Kidney (tissue), 14 donors: ENCODE data around the gene SIK3. TPM values are rescaled to one million over a fixed set of nuclear protein-coding genes. Genes with fewer than 3 reads are reported as not detected.

Experiments used
- DNase-seq, 5 donors: peaks; one replicate each; pipeline ENCODE4 v3.0.0-alpha.2; 2013 to 2020
- FAIRE-seq: peaks from 2 replicates; lab custom pipeline; 2012; peaks lifted over from hg19 to GRCh38; lab: Jason Lieb, UNC
- H3K27ac ChIP-seq, 2 donors: one replicate each; pipeline ENCODE4 v1.7.0; 2013; ENCODE audit warnings: low read depth in 2 of 2, low read length in 2 of 2, inconsistent platforms in 1 of 2
- H3K27me3 ChIP-seq: one replicate; pipeline ENCODE4 v1.7.1; 2013; ENCODE audit warnings: low read length, inconsistent platforms; ENCODE audit not compliant: control insufficient read depth, insufficient read depth
- H3K36me3 ChIP-seq, 3 donors: one replicate each; pipeline versions ENCODE4 v1.7.0 to v1.7.1; 2013; ENCODE audit warnings: low read length in 3 of 3, control low read depth in 1 of 3, inconsistent platforms in 1 of 3; ENCODE audit not compliant: insufficient read depth in 3 of 3, control insufficient read depth in 2 of 3
- H3K4me1 ChIP-seq, 3 donors: one replicate each; pipeline versions ENCODE4 v1.7.0 to v1.7.1; 2013; ENCODE audit warnings: low read length in 3 of 3, inconsistent platforms in 1 of 3, low read depth in 1 of 3; ENCODE audit not compliant: control insufficient read depth in 2 of 3, insufficient read depth in 2 of 3
- H3K4me3 ChIP-seq, 3 donors: one replicate each; pipeline versions ENCODE4 v1.7.0 to v1.8.1; 2013; ENCODE audit warnings: low read length in 3 of 3, control low read depth in 1 of 3, inconsistent platforms in 1 of 3
- H3K9ac ChIP-seq, 3 donors: one replicate each; pipeline versions ENCODE4 v1.7.0 to v1.7.1; 2013; ENCODE audit warnings: low read length in 3 of 3, control low read depth in 1 of 3, inconsistent platforms in 1 of 3
- H3K9me3 ChIP-seq, 3 donors: one replicate each; pipeline versions ENCODE4 v1.7.0 to v1.7.1; 2013; ENCODE audit warnings: low read length in 3 of 3, control low read depth in 1 of 3, inconsistent platforms in 1 of 3; ENCODE audit not compliant: control insufficient read depth in 2 of 3, insufficient read depth in 1 of 3
- intact Hi-C: fragments of 100-400 bp; cut with DNase I; formaldehyde crosslinking; loops from one replicate; pipeline ENCODE4 v1.11.1; 2022
- polyA plus RNA-seq: library from polyadenylated mRNA; stranded (reverse); fragments of 350-450 nt; fragmentation: Illumina TruSeq; extraction: RNeasy Lipid Tissue Mini Kit (QIAGEN cat#74804); gene quantifications from one replicate; pipeline ENCODE4 v1.2.3, GENCODE V29; 2014; ENCODE audit warnings: low read depth, low replicate concordance; ENCODE audit not compliant: insufficient read depth
- total RNA-seq: library from RNA; stranded (reverse); fragmentation: NEBNext Ultra II Directional; extraction: Animal tissue kit (Norgen Biotek cat#: 25700); gene quantifications from one replicate; pipeline ENCODE4 v1.2.1, GENCODE V29; 2021
- TF ChIP-seq, protein P1 (sequence below): IDR thresholded peaks from 3 replicates; pipeline ENCODE4 v1.5.1; 2012; ENCODE audit warnings: mild to moderate bottlenecking, moderate library complexity, borderline replicate concordance; ENCODE audit not compliant: insufficient read depth; ENCODE audit errors: extremely low read depth
- donor health status: control.
- donor health status: control.
- donor health status: control.
- donor health status: control.
- donor health status: control.
- donor health status: DM: yes; HTN: yes; CAD: no.
- donor health status: Normal renal cell carcinoma (clear cell type).

SIK3 gene
- total and polyA plus RNA-seq, 2 donors from 2014 or later = 12.3 to 50.7 TPM

DNA sequence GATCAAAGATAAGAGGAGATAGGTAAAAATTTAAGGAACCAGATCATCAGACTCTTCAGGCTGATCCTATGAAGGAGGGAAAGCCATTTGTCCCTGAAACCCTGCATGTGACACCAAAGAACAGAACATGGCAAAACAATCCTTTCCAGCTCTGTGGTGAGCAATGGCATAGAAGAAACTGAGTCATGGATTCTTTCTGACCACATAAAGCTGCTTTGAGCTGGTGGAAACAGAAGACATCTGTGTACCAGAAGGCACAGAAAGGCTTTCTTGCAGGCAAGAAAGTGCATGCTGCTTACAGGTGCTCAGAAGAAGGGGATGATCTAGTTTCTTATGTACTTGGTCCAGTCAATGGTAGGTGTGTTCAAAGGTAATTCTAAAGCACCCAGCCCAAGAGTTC is 215.8 kb downstream of the SIK3 start:
- Histone ChIP-seq H3K4me1 (no peaks in the 10 kb centered on the region), H3K9me3 (no peaks in the 10 kb centered on the region), H3K27ac (no peak overlapping the region), H3K9ac (no peak overlapping the region), H3K4me3 (no peak overlapping the region), H3K36me3 (peaks cover 0 to 6% (median 0%) of the 10 kb centered on the region in 3 donors), H3K27me3 (no peaks in the 10 kb centered on the region)
- FAIRE-seq (no peak), DNase-seq (no peak)
- TF ChIP-seq, protein P1, sequence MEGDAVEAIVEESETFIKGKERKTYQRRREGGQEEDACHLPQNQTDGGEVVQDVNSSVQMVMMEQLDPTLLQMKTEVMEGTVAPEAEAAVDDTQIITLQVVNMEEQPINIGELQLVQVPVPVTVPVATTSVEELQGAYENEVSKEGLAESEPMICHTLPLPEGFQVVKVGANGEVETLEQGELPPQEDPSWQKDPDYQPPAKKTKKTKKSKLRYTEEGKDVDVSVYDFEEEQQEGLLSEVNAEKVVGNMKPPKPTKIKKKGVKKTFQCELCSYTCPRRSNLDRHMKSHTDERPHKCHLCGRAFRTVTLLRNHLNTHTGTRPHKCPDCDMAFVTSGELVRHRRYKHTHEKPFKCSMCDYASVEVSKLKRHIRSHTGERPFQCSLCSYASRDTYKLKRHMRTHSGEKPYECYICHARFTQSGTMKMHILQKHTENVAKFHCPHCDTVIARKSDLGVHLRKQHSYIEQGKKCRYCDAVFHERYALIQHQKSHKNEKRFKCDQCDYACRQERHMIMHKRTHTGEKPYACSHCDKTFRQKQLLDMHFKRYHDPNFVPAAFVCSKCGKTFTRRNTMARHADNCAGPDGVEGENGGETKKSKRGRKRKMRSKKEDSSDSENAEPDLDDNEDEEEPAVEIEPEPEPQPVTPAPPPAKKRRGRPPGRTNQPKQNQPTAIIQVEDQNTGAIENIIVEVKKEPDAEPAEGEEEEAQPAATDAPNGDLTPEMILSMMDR = no peak
- intact Hi-C loops = no loop called here

DNA sequence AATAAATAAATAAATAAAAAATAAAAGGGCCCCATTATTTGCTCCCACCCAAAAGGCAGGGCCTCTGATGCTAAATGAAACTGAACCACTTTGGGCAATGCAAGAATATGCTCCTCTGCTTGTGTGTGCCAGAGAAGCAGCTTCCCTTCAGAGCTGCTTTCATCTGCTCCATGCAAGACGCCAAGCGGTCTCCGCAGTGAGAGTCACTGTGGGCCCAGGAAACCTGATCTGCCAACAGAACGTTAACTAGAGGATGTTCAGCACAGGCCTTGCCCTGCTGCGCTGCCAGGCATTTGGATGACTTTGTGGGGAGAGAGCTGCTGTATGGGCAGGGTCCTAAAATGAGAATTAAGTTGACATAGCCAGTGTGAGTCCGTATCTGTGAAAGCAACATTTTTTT is 217.1 kb downstream of the SIK3 start:
- FAIRE-seq = no peak
- H3K9me3 ChIP-seq = no peaks in the 10 kb centered on the region
- intact Hi-C loops = no loop called here
- H3K27me3 ChIP-seq = no peaks in the 10 kb centered on the region
- no peak overlapping the region for H3K27ac ChIP-seq
- peaks cover 0 to 3% (median 0%) of the 10 kb centered on the region in 3 donors for H3K36me3 ChIP-seq
- peak in 4 of 5 donors; percentile 68 to 77 (median 74) for DNase-seq
- no peak overlapping the region for H3K4me3 ChIP-seq
- TF ChIP-seq, protein P1 = no peak
- peaks cover 0 to 3% (median 0%) of the 10 kb centered on the region in 3 donors for H3K4me1 ChIP-seq
- H3K9ac ChIP-seq = no peak overlapping the region

DNA sequence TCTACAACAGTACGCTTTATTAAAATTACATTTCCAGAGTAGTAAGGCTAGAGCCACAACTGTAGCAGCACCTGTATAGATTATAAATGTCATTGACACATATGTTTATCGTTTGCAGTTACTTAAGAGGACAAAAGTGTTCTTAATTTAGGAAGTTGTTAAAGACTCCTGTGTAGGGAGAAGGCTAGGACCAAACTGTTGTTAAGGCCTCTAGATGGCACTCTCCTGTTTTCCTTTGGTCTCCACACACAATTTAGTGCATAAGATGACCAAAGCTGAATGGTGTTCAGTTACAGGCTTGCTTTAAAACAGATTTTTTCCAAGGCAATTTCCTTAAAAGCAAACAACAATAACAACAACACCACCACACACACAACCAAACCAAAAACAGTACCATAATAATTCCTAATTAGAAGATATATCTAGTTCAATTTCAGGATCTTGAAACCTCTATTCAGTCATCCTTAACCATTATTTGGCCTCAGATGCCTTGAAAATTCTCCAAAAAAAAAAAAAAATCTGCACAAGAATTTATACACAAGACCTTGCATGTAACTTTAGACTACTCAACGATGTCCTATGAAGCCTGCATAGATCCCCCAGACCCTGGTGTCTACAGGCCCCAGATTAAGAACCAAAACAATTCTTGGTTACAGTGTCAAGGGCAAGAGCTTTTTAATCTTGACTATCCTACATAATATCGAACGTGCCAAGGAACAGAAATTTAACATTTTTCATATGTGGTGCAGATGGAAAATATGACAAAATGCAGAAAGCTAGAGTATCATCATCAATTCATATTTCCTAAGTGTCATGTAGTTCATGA is 218.2 kb downstream of the SIK3 start:
- Histone ChIP-seq H3K9me3 (no peaks in the 10 kb centered on the region), H3K27me3 (no peaks in the 10 kb centered on the region), H3K4me1 (peaks cover 0 to 3% (median 0%) of the 10 kb centered on the region in 3 donors), H3K36me3 (peaks cover 0 to 9% (median 5%) of the 10 kb centered on the region in 3 donors), H3K9ac (no peak overlapping the region), H3K4me3 (no peak overlapping the region), H3K27ac (no peak overlapping the region)
- TF ChIP-seq, protein P1 = peak; percentile 69
- DNase-seq = peak in 3 of 5 donors; percentile 37 to 93 (median 84)
- FAIRE-seq = peak; percentile 25
- intact Hi-C loops = loop anchor here (10.0 kb wide), 1 partner anchor 225 kb away; no protein-coding TSS in a partner anchor
